GM13977 (cell line): ENCODE measurements around the gene ACADM.

ENCODE experiments used
- DNase-seq: peaks from one replicate; pipeline ENCODE4 v3.0.0; 2012; ENCODE audit warnings: low spot score
- CTCF ChIP-seq: IDR thresholded peaks from 2 replicates; pipeline ENCODE4 v1.5.1; 2012; ENCODE audit warnings: mild to moderate bottlenecking, control low read depth; ENCODE audit not compliant: insufficient read depth; ENCODE audit errors: extremely low read depth, missing control alignments
- in situ Hi-C: fragments of 300-500 bp; cut with MboI; formaldehyde crosslinking; loops from one replicate; pipeline ENCODE4 v1.12.0; 2022; ENCODE audit warnings: low sequenced_read_pairs, low pct_unique_long_range_greater_than_20kb, mixed read lengths, inconsistent platforms; ENCODE audit not compliant: unreplicated experiment

Gene ACADM

GRCh38 chr1:75708910-75709309 lies 15.6 kb upstream of the ACADM start:
- in situ Hi-C loops: no loop called here
- no peak for DNase-seq
- TF ChIP-seq CTCF: no peak

DNA sequence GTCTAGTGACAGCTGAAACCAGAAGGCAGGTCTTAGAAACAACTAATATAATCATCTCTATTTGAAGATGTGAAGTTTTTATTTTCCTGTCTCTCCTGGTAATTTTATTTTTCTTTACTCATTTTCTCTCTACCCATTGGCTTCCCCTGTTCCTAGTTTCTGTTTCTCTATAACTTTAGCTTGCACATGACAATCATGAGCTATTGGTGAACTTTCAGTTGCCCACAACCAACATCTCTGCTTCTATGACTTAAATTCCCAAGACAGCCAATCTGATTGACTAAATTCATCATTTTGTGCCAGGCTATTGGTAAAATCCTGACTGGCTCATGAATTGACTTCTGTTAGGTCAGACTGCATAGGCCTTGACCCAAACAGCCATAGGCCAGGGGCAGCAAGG lies 13.7 kb upstream of the ACADM start:
- no peak for DNase-seq
- in situ Hi-C loops: no loop called here
- TF ChIP-seq CTCF: no peak

- TF ChIP-seq CTCF: no peak
- in situ Hi-C loops: no loop called here
- no peak for DNase-seq
Observed at GRCh38 chr1:75711846-75712245, 12.7 kb upstream of the ACADM start.

GRCh38 chr1:75712306-75712705 lies 12.2 kb upstream of the ACADM start:
- in situ Hi-C loops: no loop called here
- TF ChIP-seq CTCF: no peak

GRCh38 chr1:75719810-75720209 lies 4.7 kb upstream of the ACADM start:
- DNase-seq: no peak
- no peak for TF ChIP-seq CTCF

More at GRCh38 chr1:75712306-75712705, 12.2 kb upstream of the ACADM start:
- no peak for DNase-seq

GRCh38 chr1:75720325-75720724 lies 4.2 kb upstream of the ACADM start:
- in situ Hi-C loops: no loop called here
- no peak for DNase-seq

More at GRCh38 chr1:75719810-75720209, 4.7 kb upstream of the ACADM start:
- in situ Hi-C loops: no loop called here

More at GRCh38 chr1:75720325-75720724, 4.2 kb upstream of the ACADM start:
- TF ChIP-seq CTCF: no peak
